ENCODE data around the gene PGLYRP2. TPM values are rescaled to one million over a fixed set of nuclear protein-coding genes. Genes with fewer than 3 reads are reported as not detected.
"Not testable (repeated sequence)": the region's sequence is repeated elsewhere in the genome, so short reads cannot be mapped to it uniquely, and the experiment has no call there.

PGLYRP2 gene
- total RNA-seq, 2 donors from 2014 or later: 0.21 TPM; not detected in 1

DNA sequence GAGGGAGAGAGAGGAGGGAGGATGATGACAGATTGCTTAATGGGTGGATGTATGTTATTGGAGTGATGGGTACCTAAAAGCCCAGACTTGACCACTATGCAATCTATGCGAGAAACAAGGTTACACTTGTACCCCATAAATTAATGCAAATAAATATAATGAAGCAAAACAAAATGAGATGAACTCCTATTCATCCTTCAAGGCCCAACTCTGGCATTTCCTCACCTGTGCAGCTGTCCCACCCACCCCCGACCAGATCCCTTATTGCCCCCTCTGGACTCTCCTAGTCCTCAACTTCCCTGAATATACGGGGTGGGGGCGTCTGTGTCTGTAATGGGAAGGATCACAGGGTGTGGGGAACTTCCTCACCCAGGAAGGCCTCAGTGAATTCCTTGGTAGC, 4.1 kb downstream of the PGLYRP2 start:
- DNase-seq (no peak), ATAC-seq (replicated peaks in 1 of 2) (no peak)
- Mint-ChIP-seq H3K4me1 (ENCODE audit: low read depth) (peaks cover 25% of the 10 kb centered on the region), H3K36me3 (ENCODE audit: insufficient read depth in 2 of 2) (no peaks in the 10 kb centered on the region), H3K27ac (no peak overlapping the region), H3K9me3 (no peaks in the 10 kb centered on the region), H3K4me3 (no peak overlapping the region), H3K27me3 (ENCODE audit: low read depth) (no peaks in the 10 kb centered on the region)

DNA sequence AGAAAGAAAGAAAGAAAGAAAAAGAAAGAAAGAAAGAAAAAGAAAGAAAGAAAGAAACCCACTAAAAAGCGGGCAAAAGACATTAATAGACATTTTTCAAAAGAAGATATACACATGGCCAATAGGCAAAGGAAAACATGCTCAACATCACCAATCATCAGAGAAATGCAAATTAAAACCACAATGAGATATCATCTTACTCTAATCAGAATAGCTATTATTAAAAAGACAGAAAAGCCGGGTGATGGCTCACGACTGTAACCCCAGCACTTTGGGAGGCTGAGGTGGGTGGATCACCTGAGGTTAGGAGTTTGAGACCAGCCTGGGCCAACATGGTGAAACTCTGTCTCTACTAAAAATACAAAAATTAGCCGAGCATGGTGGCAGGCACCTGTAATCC, 5.5 kb downstream of the PGLYRP2 start:
- H3K4me3 Mint-ChIP-seq: peak overlapping the region in 1 of 2 donors; percentile 19
- ATAC-seq (replicated peaks in 1 of 2); H3K36me3 Mint-ChIP-seq (ENCODE audit: insufficient read depth in 2 of 2); H3K27me3 Mint-ChIP-seq (ENCODE audit: low read depth); H3K27ac Mint-ChIP-seq; H3K9me3 Mint-ChIP-seq; DNase-seq: not testable (repeated sequence)
- H3K4me1 Mint-ChIP-seq (ENCODE audit: low read depth): peaks cover 31% of the 10 kb centered on the region

DNA sequence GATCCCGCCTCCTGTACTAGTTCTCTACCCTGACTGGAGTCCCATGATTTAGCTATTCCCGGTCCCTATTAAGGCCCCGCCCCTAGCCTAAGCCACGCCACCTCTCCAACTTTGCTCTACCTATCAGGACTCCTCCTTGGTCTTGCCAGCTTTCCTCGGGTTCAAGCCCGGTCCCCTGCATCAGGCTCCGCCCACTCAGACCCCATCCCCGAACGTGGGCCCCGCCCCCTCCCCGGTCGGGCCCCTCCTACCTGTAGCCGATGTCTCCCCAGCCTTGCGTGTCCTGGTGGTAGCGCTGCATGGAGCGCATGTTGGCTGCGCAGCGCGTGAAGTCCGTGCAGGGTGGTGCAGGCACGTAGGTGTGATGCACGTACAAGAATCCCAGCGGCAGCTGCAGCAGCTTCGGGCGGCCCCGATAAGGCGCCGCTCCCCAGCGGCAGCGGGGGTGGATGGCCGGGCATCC, 7.6 kb downstream of the PGLYRP2 start:
- peak overlapping the region; percentile 6 to 24 for H3K4me3 Mint-ChIP-seq
- H3K36me3 Mint-ChIP-seq (ENCODE audit: insufficient read depth in 2 of 2): peaks cover 0 to 5% of the 10 kb centered on the region in 2 donors
- H3K4me1 Mint-ChIP-seq (ENCODE audit: low read depth): peaks cover 47% of the 10 kb centered on the region
- DNase-seq: no peak
- H3K9me3 Mint-ChIP-seq: no peaks in the 10 kb centered on the region
- ATAC-seq (replicated peaks in 1 of 2): no peak
- H3K27me3 Mint-ChIP-seq (ENCODE audit: low read depth): peaks cover 11% of the 10 kb centered on the region
- H3K27ac Mint-ChIP-seq: no peak overlapping the region

DNA sequence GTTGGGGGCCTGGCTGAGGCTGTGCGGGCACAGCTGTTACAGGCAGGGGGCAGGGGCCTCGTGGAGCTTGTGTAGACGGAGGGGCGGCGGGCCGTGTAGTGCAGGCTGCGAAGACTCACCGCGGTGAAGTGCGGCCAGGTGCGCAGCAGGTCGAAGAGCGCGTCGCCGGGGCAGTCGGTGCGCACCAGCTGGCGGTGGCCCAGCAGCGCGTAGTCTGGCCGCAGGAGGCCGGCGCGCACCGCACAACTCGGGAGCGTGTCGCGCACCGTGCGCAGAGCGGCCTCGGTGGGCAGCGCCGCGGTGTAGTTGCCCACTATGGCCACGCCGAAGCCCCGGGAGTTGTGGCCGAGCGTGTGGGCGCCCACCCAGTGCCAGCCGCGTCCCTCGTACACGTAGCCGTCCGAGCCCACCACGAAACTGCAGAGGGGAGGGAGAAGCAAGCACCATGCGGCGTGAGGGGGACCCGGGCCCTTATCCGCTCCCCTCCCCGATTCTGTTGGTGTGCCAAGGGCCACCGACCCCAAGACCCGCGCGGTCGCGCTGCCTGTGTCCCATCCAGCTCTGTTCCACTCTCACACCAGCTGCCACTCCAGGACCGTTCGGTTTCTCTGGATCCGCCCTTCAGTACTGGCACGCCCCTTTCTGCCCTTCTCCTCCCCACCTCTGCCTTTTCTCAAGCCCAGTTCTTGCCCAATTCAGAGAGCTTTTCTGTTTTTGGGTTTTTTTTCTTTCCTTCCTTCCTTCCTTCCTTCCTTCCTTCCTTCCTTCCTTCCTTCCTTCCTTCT, 9.6 kb downstream of the PGLYRP2 start:
- H3K36me3 Mint-ChIP-seq (ENCODE audit: insufficient read depth in 2 of 2): peaks cover 0 to 5% of the 10 kb centered on the region in 2 donors
- ATAC-seq (replicated peaks in 1 of 2) (peak; percentile 18 to 30), DNase-seq (peak in 1 of 2 donors; percentile 31)
- H3K27me3 Mint-ChIP-seq (ENCODE audit: low read depth): peaks cover 11% of the 10 kb centered on the region
- H3K4me3 Mint-ChIP-seq: peak overlapping the region; percentile 78 to 90
- H3K9me3 Mint-ChIP-seq: no peaks in the 10 kb centered on the region
- peak overlapping the region; percentile 15 for H3K27ac Mint-ChIP-seq
- H3K4me1 Mint-ChIP-seq (ENCODE audit: low read depth): peaks cover 54% of the 10 kb centered on the region

- no peaks in the 10 kb centered on the region for H3K9me3 Mint-ChIP-seq
- peaks cover 58% of the 10 kb centered on the region for H3K4me1 Mint-ChIP-seq (ENCODE audit: low read depth)
Observed at GRCh38 chr19:15468675-15469512, 10.4 kb downstream of the PGLYRP2 start.

DNA sequence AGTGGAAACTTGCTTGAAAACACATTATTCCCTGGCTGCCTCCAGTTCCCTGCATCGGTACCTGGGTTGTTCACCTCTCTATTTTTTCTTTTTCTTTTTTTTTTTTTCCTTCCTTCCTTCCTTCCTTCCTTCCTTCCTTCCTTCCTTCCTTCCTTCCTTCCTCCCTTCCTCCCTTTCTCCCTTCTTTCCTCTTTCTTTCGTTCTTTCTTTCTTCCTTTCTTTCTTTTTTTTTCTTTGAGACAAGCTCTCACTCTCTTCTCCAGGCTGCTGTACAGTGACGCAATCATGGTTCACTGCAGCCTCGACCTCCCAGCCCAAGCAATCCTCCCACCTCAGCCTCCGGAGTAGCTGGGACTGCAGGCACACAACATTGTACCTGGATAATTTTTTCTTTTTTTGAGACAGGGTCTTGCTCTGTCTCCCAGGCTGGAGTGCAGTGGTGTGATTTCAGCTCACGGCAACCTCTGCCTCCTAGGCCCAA, 11.5 kb downstream of the PGLYRP2 start:
- ATAC-seq (replicated peaks in 1 of 2): no peak

More at GRCh38 chr19:15468675-15469512, 10.4 kb downstream of the PGLYRP2 start:
- Mint-ChIP-seq H3K27ac (peak overlapping the region; percentile 15), H3K4me3 (peak overlapping the region; percentile 78 to 90), H3K36me3 (ENCODE audit: insufficient read depth in 2 of 2) (peaks cover 0 to 5% of the 10 kb centered on the region in 2 donors), H3K27me3 (ENCODE audit: low read depth) (peaks cover 11% of the 10 kb centered on the region)
- no peak for ATAC-seq (replicated peaks in 1 of 2)
- DNase-seq: no peak

DNA sequence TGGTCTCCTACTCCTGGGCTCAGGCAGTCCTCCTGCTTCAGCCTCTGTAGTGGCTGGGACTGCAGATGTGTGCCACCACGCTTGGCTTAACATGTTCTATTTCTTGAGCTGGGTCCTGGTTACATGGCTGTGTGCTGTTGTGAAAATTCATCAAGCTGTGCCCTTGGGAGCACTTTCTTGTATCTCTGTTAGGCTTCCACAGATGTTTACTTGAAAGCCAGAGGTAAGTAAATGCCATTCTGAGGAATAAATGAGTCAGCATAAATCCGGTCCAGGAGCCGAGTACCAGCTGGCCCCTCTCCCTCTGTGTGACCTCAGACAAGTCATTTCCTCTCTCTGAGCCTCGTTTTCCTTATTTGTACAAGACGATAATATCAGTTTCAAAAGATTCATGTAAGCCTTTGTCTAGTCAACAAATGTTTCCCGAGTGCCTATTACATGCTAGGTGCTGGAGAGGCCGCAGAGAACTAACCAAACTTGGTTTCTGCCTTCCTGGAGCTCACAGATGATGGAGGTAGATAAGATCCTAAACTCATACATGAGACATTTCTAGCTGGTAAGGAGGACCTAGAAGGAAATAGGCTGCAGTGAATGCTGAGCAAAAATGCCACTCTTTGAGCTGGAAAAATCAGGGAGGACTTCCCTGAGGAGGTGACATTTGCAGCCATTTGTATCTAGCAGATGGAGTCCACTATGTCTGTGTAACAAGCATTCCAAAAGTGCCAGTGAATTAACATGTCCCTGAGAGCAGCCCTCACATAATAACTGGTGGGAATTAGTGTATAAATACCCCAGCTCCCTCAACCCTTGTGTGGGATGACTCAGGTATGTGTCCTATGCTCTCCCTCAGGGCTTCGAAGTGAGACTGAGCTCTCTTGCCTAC, 12.2 kb downstream of the PGLYRP2 start:
- Mint-ChIP-seq H3K9me3 (no peaks in the 10 kb centered on the region), H3K27ac (peak overlapping the region; percentile 79), H3K4me3 (peak overlapping the region; percentile 73), H3K27me3 (ENCODE audit: low read depth) (peaks cover 11% of the 10 kb centered on the region), H3K4me1 (ENCODE audit: low read depth) (peaks cover 63% of the 10 kb centered on the region), H3K36me3 (ENCODE audit: insufficient read depth in 2 of 2) (peaks cover 4 to 6% of the 10 kb centered on the region in 2 donors)
- ATAC-seq (replicated peaks in 1 of 2) (peak; percentile 74), DNase-seq (peak; percentile 69 to 72)

More for the DNA sequence above, 11.5 kb downstream of the PGLYRP2 start:
- peak overlapping the region; percentile 90 for H3K27ac Mint-ChIP-seq
- H3K9me3 Mint-ChIP-seq: no peaks in the 10 kb centered on the region
- peak overlapping the region; percentile 69 to 73 for H3K4me3 Mint-ChIP-seq
- H3K27me3 Mint-ChIP-seq (ENCODE audit: low read depth): peaks cover 11% of the 10 kb centered on the region
- H3K36me3 Mint-ChIP-seq (ENCODE audit: insufficient read depth in 2 of 2): peaks cover 4 to 6% of the 10 kb centered on the region in 2 donors
- peaks cover 57% of the 10 kb centered on the region for H3K4me1 Mint-ChIP-seq (ENCODE audit: low read depth)
- DNase-seq: no peak

DNA sequence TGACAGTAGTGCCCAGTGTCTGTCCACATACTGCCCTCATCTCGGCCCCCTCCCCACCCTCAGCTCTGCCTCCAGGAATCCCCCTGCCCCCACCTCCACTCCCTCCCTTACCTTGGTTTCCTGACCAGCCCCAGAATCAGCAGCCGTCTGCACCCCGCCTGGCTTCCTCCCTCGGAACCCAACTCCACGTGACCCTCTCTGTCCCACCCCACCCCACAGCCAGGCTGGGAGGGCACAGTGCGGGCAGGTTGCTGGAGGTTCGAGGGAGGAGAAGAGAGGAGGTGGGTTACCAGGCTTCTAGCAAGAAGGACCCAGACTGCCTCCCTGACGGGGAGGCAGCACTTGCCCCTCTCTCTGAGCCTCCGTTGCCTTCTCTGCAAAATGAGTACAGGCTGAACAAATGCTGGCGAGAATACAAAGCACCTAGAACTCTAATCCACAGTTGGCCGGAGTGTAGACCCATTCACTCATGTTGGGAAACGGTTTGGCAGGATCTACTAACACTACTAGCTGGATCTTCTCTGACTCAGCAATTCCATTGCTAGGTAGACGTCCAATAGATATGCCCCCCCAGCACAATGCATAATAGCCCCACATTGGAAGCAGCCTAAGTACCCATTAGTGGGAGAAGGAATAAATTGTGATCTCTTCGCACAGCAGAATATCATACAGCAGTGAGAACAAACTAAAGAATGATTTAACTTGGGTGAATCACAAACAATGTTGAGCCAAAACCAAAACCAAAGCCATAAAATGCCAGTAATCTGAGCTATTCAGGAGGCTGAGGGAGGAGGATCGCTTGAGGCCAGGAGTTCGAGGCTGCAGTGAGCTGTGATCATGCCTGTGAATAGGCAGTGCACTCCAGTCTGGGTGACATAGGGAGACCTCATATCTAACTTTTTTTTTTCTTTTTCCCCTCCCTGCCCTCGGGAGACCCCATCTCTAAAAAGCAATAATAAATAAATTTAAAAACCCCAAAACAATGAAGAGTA, 14.6 kb downstream of the PGLYRP2 start, which contains the start of gene RASAL3:
Gene RASAL3 (minus strand): TSS at position 151 of the 992 bp plus-strand sequence. CDS start 186 bp downstream, outside the sequence.
- no peaks in the 10 kb centered on the region for H3K9me3 Mint-ChIP-seq
- peaks cover 67% of the 10 kb centered on the region for H3K4me1 Mint-ChIP-seq (ENCODE audit: low read depth)

DNA sequence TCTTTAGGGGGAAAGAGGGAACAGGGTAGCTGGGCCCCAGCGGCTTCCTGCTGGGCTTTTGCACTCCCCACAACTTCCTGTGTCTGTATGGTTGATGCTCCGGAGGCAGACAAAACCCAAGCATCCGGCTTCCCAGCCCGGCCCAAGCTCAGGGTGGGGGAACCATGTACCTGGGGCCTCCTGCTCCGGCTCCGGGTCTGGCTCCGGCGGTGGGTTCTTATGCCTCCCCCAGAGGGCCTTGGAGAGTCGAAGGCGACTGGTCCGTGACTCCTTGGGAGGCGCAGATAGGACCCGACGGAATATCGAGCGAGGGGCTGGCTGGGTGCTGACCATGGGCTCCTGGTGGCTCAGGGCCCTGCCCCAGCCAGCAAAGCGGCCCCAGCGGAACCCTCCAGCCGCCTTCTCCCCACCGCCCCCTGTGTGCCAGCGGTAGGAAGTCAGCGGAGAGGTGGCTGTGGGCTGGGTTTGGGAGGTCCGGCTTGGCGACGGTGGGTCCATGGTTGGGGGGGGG, 15.4 kb downstream of the PGLYRP2 start:
- H3K36me3 Mint-ChIP-seq (ENCODE audit: insufficient read depth in 2 of 2): peaks cover 7 to 13% of the 10 kb centered on the region in 2 donors
- ATAC-seq (replicated peaks in 1 of 2) (peak; percentile 72 to 78), DNase-seq (peak; percentile 79 to 81)
- H3K9me3 Mint-ChIP-seq: no peaks in the 10 kb centered on the region
- peak overlapping the region; percentile 99 for H3K27ac Mint-ChIP-seq
- H3K4me1 Mint-ChIP-seq (ENCODE audit: low read depth): peaks cover 64% of the 10 kb centered on the region
- peaks cover 6% of the 10 kb centered on the region for H3K27me3 Mint-ChIP-seq (ENCODE audit: low read depth)
- H3K4me3 Mint-ChIP-seq: peak overlapping the region; percentile 91 to 98

More for the DNA sequence above, 14.6 kb downstream of the PGLYRP2 start, which contains the start of gene RASAL3:
- ATAC-seq (replicated peaks in 1 of 2) (peak; percentile 38 to 60), DNase-seq (peak; percentile 65 to 70)
- peaks cover 5 to 10% of the 10 kb centered on the region in 2 donors for H3K36me3 Mint-ChIP-seq (ENCODE audit: insufficient read depth in 2 of 2)
- H3K27ac Mint-ChIP-seq: peak within 1 kb of the TSS; percentile 99
- peaks cover 11% of the 10 kb centered on the region for H3K27me3 Mint-ChIP-seq (ENCODE audit: low read depth)
- H3K4me3 Mint-ChIP-seq: peak within 1 kb of the TSS; percentile 91 to 98

DNA sequence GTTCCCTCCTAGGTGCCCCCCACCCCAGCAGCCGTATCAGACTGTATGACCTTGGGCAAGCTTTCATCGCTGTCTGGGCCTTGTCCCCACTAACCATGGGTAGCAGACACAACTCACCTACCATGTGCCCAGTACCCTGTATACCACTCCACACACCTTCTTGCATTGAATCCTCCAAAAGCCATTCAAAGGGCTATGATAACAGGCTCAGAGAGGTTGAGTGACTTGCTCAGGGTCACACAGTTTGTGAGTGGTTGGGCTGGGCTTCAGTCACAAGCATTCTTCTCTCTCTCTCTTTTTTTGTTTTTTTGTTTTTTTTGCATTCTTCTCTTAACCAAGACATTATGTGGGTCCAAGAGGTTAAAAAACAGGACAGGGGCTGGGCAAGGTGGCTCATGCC, 17.6 kb downstream of the PGLYRP2 start:
- peak overlapping the region; percentile 24 to 98 for H3K4me3 Mint-ChIP-seq
- H3K27ac Mint-ChIP-seq: peak overlapping the region; percentile 88
- H3K36me3 Mint-ChIP-seq (ENCODE audit: insufficient read depth in 2 of 2): peaks cover 9 to 14% of the 10 kb centered on the region in 2 donors
- H3K27me3 Mint-ChIP-seq (ENCODE audit: low read depth): no peaks in the 10 kb centered on the region
- no peak for DNase-seq
- ATAC-seq (replicated peaks in 1 of 2): no peak
- H3K9me3 Mint-ChIP-seq: no peaks in the 10 kb centered on the region
- H3K4me1 Mint-ChIP-seq (ENCODE audit: low read depth): peaks cover 41% of the 10 kb centered on the region

Measured in activated T-cell treated with anti-CD3 and anti-CD28 coated beads, Interleukin-2, amount 50 U/mL, for 72 hours (primary cell).